ENCODE data around the gene SLC17A8.

DNA sequence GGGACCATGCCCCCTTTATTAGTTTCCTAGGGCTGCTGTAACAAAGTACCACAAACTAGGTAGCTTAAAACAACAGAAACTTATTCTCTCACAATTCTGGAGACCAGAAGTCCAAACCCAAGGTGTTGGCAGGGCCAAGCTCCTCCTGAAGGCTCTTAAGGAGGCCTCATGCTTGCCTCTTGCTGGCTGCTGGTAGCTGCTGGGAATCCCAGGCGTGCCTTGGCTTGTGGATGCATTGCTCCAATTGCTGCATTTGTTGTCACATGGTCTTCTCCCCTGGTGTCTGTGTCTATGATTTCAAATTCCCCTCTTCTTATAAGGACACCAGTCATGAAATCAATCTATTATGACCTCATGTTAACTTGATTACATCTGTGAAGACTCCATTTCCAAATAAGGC lies 11.2 kb downstream of the SLC17A8 start:
- TF ChIP-seq, protein P1, sequence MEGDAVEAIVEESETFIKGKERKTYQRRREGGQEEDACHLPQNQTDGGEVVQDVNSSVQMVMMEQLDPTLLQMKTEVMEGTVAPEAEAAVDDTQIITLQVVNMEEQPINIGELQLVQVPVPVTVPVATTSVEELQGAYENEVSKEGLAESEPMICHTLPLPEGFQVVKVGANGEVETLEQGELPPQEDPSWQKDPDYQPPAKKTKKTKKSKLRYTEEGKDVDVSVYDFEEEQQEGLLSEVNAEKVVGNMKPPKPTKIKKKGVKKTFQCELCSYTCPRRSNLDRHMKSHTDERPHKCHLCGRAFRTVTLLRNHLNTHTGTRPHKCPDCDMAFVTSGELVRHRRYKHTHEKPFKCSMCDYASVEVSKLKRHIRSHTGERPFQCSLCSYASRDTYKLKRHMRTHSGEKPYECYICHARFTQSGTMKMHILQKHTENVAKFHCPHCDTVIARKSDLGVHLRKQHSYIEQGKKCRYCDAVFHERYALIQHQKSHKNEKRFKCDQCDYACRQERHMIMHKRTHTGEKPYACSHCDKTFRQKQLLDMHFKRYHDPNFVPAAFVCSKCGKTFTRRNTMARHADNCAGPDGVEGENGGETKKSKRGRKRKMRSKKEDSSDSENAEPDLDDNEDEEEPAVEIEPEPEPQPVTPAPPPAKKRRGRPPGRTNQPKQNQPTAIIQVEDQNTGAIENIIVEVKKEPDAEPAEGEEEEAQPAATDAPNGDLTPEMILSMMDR (conservative IDR thresholded peaks at IDR 0.05 in 1 of 2, IDR thresholded peaks at IDR 0.05 in 1 of 2; ENCODE audit: low read depth in 1 of 2, low read length in 2 of 2), result no peak
- no peak for TF ChIP-seq EZH2 (IDR thresholded peaks at IDR 0.05; ENCODE audit: low read length, missing control alignments)
